Midbrain (tissue), 1 donor: ENCODE results near the gene SON.
"Not testable (repeated sequence)": the region's sequence is repeated elsewhere in the genome, so short reads cannot be mapped to it uniquely, and the experiment has no call there.

Source experiments
- DNase-seq: peaks from one replicate; lab custom pipeline; 2025; lab: John Stamatoyannopoulos, UW

SON gene

GRCh38 chr21:33546086-33546485 is 3.2 kb downstream of the SON start:
- no peak for DNase-seq

- no peak for DNase-seq
Observed at GRCh38 chr21:33549848-33550771, 7.3 kb downstream of the SON start.

GRCh38 chr21:33550772-33551660 is 8.2 kb downstream of the SON start:
- no peak for DNase-seq

- DNase-seq, result no peak
Observed at GRCh38 chr21:33551664-33552063, 8.8 kb downstream of the SON start.

GRCh38 chr21:33552093-33552998 is 9.5 kb downstream of the SON start:
- no peak for DNase-seq

GRCh38 chr21:33552999-33553598 is 10.3 kb downstream of the SON start:
- no peak for DNase-seq

- no peak for DNase-seq
Observed at GRCh38 chr21:33554236-33554981, 11.6 kb downstream of the SON start.

GRCh38 chr21:33554982-33555344 is 12.1 kb downstream of the SON start:
- DNase-seq, result no peak

GRCh38 chr21:33557447-33557846 is 14.6 kb downstream of the SON start:
- no peak for DNase-seq

- no peak for DNase-seq
Observed at GRCh38 chr21:33558777-33559421, 16.1 kb downstream of the SON start.

GRCh38 chr21:33559813-33560212 is 17.0 kb downstream of the SON start:
- no peak for DNase-seq

- DNase-seq, result no peak
Observed at GRCh38 chr21:33560965-33561364, 18.1 kb downstream of the SON start.

GRCh38 chr21:33561373-33561772 is 18.5 kb downstream of the SON start:
- no peak for DNase-seq

GRCh38 chr21:33562389-33562788 is 19.6 kb downstream of the SON start:
- no peak for DNase-seq

GRCh38 chr21:33566514-33566913 is 23.7 kb downstream of the SON start:
- no peak for DNase-seq

- DNase-seq, result no peak
Observed at GRCh38 chr21:33567914-33568313, 25.1 kb downstream of the SON start.

- no peak for DNase-seq
Observed at GRCh38 chr21:33568448-33568847, 25.6 kb downstream of the SON start.

GRCh38 chr21:33569991-33570390 is 27.2 kb downstream of the SON start:
- DNase-seq, result no peak

- no peak for DNase-seq
Observed at GRCh38 chr21:33572350-33572749, 29.5 kb downstream of the SON start.

GRCh38 chr21:33576741-33577141 is 33.9 kb downstream of the SON start:
- not testable (repeated sequence) for DNase-seq
